Measurements from ENCODE around the gene SLC27A6.
"Not testable (repeated sequence)": the region's sequence is repeated elsewhere in the genome, so short reads cannot be mapped to it uniquely, and the experiment has no call there.

SLC27A6 gene

GRCh38 chr5:129001841-129002526, 36.7 kb downstream of the SLC27A6 start:
- DNase-seq: no peak

DNA sequence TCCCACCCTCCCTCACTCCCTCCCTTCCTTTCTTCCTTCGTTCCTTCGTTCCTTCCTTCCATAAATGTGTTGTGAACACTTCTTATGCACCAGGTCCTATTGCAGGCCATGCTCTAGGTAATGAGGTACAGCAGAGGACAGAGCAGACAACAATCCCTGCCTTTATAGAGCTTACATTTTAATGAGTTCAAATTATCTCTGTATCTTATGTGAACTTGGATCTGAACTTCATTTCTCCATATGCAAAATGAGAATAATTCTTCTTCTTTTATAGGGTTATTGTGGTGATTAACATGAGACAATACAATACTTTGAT, 37.2 kb downstream of the SLC27A6 start:
- no peak for DNase-seq

GRCh38 chr5:129003232-129003631, 37.9 kb downstream of the SLC27A6 start:
- no peak for DNase-seq

- no peak for DNase-seq
These were observed 48.9 kb downstream of the SLC27A6 start for GRCh38 chr5:129014185-129014584.

DNA sequence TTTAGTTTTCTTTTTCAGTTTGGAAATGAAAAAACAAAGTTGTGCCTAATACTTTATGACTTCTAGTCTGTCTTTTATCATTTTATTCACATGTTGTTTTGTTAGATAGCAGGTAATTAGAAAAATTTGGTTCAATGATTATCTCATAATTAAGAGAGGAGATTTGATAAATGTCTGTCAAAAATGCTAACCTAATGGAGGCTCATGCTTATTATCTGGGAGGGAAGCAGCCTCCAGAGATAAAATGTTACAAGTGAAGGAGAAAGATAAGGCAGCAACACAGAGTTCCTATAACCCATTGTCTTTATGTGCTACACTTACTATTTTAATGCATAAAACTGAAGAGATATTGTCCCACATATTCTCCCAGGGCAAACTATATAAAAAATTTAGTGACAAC, 53.5 kb downstream of the SLC27A6 start:
- DNase-seq: no peak

- no peak for DNase-seq
These were observed 54.2 kb downstream of the SLC27A6 start for GRCh38 chr5:129019401-129019908.

DNA sequence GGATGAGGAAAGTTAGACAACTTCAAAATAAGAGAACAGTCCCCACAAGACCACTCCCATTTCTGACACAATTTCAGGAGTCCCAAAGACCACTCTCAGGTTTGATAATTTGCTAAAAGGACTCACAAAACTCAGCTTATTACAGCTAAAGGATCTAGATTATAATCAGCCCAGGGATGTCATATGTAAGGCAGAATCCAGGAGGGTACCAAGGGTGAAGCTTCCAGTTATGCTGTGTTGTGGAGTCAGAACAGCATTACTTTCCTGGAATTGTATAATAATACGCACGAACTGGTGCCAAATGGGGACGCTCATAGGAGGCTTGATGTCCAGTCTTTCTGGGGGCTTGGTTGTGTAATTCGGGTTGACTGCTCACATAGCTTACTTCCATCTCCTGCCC, 55.4 kb downstream of the SLC27A6 start:
- DNase-seq: no peak

- no peak for DNase-seq
These were observed 56.5 kb downstream of the SLC27A6 start for GRCh38 chr5:129021744-129022143.

GRCh38 chr5:129022599-129022998, 57.3 kb downstream of the SLC27A6 start:
- DNase-seq: no peak

DNA sequence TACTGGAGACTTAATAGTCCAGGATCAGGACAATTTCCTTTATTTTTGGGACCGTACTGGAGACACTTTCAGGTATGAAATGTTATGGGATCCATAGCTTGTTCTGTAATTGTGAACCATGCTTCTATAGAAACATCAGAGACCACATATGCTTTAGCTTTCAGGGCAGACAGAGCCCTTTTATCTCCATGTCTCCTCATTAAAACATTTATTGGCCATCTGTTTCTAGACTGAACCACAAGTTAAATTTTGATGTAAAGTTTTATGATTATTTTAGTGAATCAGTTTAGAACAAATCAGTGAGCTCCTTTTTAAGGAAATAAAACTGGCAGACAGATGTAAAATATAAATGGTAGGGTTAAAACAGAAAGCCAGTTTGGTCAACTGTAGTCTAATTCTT, 62.0 kb downstream of the SLC27A6 start:
- DNase-seq: no peak

- DNase-seq: no peak
These were observed 66.8 kb downstream of the SLC27A6 start for GRCh38 chr5:129031886-129032683.

DNA sequence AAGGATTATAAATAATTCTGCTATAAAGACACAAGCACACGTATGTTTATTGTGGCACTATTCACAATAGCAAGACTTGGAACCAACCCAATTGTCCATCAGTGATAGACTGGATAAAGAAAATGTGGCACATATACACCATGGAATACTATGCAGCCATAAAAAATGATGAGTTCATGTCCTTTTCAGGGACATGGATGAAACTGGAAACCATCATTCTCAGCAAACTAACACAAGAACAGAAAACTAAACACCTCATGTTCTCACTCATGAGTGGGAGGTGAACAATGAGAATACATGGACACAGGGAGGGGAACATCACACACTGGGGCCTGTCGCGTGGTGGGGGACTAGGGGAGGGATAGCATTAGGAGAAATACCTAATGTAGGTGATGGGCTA, 71.0 kb downstream of the SLC27A6 start:
- DNase-seq: not testable (repeated sequence)

DNA sequence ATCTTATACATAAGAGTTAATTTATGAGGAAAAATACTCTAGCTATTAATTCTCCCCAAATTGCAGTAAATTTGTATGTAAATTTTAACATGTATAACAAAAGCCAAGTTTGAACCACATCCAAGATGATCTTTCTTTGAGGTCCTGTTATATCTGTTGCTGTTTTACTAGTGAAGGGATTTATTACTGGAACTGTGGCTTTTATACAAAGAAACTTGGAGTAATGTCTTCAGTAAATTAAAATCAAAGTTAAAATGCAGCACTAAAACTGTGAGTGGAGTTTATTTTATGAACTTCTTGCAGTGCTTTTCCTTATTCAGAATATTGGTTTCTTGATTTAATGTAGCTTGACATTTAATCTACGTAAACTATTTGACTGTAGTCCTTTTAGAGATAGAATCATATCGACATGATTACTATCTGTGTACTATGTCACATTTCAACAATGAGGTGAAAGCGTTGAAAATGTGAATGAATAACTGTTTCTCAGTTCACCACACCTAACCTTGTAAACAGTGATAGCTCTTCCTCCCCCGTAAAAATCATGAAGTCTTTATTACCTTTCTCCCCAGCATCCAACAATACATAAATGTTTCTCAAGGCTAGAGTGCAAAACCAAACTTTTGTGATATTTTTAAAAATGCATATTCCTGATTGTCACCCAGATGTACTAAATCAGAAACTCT, 76.1 kb downstream of the SLC27A6 start:
- DNase-seq: no peak

DNA sequence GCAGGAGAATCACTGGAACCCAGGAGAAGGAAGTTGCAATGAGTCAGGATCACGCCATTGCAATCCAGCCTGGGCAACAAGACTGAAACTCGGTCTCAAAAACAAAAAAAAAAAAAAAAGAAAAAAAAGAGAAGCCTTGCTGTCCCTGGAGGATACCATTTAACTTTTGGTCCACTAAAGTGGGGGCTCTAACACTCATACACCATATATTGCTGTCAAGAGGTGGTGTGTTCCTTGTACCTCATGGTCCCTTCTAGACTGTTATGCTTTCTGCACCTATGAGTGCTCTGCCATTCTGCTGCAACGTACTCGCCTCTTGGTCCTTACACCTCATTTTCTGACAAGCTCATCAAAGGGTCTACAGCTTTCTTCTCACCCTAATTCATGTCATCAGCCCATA, 77.0 kb downstream of the SLC27A6 start:
- no peak for DNase-seq

- no peak for DNase-seq
These were observed 78.6 kb downstream of the SLC27A6 start for GRCh38 chr5:129043894-129044293.

DNA sequence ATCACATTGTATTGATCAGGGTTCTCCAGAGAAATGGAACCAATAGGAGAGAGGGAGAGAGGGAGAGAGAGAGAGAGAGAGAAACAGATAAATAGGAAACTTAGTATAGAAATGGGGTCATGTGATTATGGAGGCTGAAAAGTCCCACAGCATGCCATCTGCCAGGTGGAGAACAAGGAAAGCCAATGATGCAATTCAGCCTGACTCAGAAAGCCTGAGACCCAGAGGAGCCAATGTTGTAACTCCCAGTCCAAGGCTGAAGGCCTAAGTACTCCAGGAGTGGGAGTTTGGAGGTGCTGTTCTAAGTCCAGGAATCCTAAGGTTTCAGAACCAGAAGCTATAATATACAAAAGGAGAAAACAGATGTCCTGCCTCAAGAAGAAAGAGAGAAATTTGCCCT, 80.9 kb downstream of the SLC27A6 start:
- DNase-seq: no peak

GRCh38 chr5:129048509-129048908, 83.2 kb downstream of the SLC27A6 start:
- DNase-seq: no peak

DNA sequence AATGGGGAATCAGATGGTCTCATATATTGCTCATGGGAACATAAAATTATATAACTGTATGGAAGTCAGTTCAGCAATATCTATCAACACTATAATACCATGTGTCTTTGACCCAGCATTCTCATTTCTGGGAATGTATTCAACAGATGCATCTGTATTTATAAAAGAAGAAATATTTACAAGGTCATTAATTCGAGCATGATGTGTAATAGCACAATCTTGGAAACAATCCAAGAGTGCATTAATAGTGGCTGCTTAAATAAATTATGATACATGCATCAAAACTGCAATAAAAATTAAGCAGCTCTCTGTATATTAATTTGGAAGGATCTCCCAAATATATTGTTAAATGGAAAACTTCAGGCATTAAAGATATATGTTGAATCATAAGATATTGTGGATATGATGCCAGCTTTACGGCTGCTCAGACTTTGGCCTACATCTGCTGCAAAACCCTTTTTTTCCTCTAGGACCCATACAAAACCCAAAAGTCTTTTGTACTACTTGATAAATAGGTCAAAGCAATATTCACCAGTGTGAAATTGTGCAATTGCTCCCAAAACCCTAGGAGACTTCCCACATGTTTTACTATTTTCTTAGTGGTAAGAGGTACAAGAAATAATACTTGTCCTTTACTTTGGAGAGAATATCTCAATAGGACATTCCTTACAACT, 84.0 kb downstream of the SLC27A6 start:
- DNase-seq: no peak

DNA sequence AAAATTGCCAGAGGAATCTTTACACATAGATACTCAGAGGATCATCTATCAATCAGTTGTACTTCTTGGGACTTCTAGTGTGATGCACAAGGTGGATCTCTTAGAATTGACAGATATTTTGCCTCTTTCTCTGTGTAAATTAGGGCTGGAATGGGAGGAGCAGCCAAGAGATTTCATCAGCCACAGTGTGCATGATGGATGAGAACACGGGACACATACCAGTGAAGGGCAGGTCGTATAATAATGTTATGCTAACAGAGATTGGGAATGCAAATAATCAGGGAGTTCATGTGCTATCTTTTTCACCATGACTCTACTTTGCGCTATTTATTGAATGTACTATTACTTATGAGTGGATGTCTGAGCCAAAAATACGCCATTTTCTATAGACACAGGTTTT, 86.0 kb downstream of the SLC27A6 start:
- DNase-seq: no peak

- DNase-seq: no peak
These were observed 88.2 kb downstream of the SLC27A6 start for GRCh38 chr5:129053438-129053837.

DNA sequence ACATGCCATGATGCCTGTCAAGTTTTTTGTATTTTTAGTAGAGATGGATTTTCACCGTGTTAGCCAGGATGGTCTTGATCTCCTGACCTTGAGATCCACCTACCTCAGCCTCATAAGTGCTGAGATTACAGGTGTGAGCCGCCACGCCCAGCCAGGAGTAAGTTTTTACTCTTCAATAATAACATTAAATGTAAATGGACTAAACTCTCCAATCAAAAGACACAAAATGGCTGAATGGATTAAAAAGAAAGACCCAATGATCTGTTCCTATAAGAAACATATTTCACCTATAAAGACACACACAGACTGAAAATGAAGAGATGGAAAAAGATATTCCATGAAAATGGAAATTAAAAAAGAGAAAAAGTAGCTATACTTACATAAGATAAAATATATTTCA, 92.0 kb downstream of the SLC27A6 start:
- DNase-seq: no peak

DNA sequence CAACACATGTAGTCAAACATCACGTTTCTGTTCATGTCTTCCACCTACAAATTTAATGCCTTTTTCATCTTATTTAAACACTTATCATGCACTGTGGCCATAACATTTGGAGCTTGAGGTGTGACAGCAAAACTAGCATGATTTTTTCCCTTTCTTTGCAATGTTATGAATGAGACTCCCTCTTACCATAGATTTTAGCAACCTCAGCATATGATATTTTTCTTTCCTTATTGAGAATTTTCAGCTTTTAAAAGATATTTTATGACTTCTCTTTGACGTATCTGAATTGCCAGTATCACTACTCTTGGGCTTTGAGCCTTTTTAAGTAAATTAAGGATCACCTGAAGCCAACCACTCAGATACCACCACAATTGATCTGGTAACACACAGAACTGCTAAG, 96.6 kb downstream of the SLC27A6 start:
- DNase-seq: no peak

DNA sequence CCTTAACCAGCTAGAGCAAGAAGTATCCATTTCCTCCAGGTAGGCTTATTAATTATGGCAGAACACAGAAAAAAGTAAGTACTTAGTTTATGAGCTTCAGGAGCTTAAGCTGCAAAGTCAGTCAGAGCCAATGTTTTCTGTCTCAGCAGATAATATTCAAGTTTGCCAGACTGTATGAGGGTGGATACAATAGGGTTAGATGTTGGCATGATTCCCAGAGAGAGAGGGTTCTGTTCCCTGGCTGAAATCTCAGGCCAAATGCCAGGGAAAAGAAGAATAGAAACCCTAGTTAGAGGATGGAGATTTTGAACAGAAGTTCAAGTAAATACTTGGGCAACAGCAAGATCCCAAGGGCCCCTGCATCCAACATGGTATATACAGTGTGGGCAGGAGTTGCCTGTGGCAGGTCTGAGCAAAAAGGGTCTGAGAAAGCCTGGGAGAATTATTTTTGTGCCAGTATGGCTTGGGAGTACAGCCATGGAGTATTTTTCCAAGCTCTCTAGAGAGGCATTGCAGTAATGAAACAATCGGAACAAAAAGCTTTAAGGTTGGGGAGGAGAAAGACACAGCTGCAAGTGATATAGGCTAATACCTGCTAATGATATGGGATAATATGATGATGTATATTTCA, 98.3 kb downstream of the SLC27A6 start:
- DNase-seq: no peak

Measured in GOT3 (cell line).